Stimulated activated CD8-positive, alpha-beta memory T cell treated with anti-CD3 and anti-CD28 coated beads, Interleukin-4, amount 100 ng/mL, for 48 hours (primary cell): ENCODE results near the gene TARBP1.
"Not testable (repeated sequence)": the region's sequence is repeated elsewhere in the genome, so short reads cannot be mapped to it uniquely, and the experiment has no call there.

ENCODE experiments used
- DNase-seq: peaks from one replicate; pipeline ENCODE4 v3.0.0-alpha.2; 2020

The TARBP1 gene

DNA sequence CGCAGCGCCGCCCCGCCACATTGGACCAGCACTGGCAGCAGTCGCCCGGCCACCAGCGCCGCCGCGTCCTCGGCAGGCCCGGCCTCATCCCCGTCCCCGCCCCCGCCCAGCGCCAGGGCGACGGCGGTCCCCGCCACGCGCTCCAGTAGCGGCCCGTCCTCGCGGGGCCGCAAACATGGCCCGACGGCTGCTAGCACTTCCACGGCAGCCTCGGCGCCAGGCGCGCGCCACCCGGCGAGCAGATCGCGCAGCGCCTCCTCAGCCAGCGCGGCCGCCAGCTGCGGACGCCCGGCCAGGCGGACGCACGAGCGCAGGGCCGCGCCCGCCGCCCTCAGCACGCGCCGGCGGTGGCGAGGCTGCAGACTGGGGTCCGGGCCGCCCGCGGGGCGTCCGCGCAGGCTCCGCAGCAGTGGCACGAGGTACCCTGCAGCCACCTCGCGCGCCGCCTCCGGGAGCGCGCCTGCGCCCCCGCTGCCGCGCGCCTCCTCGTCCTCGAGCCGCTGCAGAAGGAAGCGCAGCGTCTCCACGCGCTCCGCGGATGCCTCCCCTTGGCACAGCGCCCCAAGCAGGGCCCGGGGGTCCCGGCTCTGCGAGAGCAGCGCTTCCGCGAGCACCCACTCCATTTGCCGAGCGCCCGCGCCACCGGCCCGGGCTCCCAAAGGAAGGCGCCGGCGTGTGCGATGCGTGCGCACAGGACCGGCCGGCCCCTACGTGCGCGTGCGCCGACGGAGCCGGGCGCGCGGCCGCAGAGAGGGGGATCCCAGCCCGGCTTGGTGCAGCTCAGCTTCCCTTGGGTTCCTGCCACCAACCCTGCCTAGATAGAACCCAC lies at the start of gene TARBP1:
TSS of gene TARBP1 (minus strand) at position 699 of the 829 bp plus-strand sequence. CDS start at position 623, 76 bp downstream.
- DNase-seq, result peak; percentile 80

GRCh38 chr1:234528074-234528865 lies 49.3 kb upstream of the TARBP1 start:
- DNase-seq, result no peak

GRCh38 chr1:234527346-234527745 lies 48.4 kb upstream of the TARBP1 start:
- DNase-seq, result no peak

DNA sequence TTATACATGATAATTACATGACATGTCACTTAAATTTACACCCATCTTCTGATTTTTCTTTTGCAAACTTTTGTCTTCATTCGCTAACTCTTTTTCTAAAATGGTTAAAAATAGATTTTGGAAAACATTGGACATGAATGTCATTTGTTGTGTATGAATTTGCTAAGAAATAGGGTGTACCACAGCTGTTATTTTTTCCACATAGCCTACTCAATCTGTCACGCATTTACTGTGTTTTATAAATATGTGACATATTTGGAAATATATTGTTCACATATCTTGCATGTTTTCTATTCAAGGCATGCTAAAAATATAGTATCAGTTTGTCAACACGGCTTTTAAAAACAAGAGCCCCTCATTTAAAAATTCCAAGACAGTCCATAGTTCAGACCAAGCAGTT lies 47.9 kb upstream of the TARBP1 start:
- DNase-seq, result no peak

DNA sequence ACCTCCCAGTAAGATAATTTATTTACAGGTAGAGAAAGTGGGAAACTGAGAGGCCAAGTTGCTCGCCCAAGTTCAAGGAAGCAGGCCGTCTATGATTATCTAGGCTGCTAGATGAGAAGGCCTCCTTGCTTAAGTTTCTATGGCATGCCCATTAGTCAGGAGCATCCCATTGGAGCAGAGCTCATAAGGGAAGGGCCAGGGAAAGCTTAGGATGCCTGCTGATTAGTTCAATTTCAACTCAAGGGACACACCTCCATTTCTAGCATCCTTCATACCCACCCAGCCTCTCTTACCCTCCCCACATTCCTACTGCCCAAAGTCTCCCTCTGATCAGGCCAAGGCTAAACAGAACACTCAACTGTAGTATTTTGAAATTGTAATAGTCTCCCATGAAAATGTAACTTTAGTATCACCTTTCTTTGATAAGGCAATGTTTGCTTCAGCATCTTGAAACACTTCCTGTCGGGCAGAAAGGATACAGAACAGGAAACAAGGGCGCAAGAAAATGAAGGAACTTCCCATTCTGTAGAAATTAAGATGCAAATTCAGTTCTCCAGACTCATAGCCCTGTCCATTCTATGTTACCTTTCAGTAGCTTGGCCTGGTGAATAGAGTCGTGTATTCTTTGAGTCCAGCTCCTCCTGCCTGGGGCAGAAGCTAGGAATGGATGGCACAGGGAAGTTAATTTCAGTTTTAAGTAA lies 46.3 kb upstream of the TARBP1 start:
- DNase-seq, result no peak

GRCh38 chr1:234521836-234522235 lies 42.9 kb upstream of the TARBP1 start:
- no peak for DNase-seq

- DNase-seq, result no peak
These were observed 42.2 kb upstream of the TARBP1 start for GRCh38 chr1:234520908-234521817.

- no peak for DNase-seq
These were observed 40.5 kb upstream of the TARBP1 start for GRCh38 chr1:234519506-234519905.

- DNase-seq, result no peak
These were observed 39.9 kb upstream of the TARBP1 start for GRCh38 chr1:234518876-234519275.

GRCh38 chr1:234518086-234518485 lies 39.1 kb upstream of the TARBP1 start:
- not testable (repeated sequence) for DNase-seq

GRCh38 chr1:234517110-234517802 lies 38.3 kb upstream of the TARBP1 start:
- no peak for DNase-seq

DNA sequence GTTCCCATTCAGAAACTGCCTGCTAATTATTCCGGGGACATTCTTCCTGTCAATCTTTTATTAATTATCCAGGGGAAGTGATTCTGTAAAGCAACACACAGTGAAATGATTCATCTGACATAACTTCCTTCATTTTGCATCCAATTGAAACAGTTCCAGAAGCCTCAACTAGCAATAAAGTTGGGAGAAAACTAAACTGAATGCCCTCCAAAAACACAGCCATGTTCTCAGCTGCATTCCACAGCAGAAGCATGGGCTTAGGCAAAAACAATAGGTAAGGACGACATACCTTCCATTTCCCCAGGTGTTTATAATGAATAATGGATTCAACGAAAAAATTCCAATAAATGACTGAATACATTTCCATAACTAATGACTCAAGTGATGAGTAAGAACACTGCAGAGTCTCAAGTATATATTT lies 36.9 kb upstream of the TARBP1 start:
- no peak for DNase-seq

- no peak for DNase-seq
These were observed 36.4 kb upstream of the TARBP1 start for GRCh38 chr1:234515411-234515810.

GRCh38 chr1:234512451-234512861 lies 33.5 kb upstream of the TARBP1 start:
- DNase-seq, result no peak

- no peak for DNase-seq
These were observed 30.7 kb upstream of the TARBP1 start for GRCh38 chr1:234509457-234510328.

DNA sequence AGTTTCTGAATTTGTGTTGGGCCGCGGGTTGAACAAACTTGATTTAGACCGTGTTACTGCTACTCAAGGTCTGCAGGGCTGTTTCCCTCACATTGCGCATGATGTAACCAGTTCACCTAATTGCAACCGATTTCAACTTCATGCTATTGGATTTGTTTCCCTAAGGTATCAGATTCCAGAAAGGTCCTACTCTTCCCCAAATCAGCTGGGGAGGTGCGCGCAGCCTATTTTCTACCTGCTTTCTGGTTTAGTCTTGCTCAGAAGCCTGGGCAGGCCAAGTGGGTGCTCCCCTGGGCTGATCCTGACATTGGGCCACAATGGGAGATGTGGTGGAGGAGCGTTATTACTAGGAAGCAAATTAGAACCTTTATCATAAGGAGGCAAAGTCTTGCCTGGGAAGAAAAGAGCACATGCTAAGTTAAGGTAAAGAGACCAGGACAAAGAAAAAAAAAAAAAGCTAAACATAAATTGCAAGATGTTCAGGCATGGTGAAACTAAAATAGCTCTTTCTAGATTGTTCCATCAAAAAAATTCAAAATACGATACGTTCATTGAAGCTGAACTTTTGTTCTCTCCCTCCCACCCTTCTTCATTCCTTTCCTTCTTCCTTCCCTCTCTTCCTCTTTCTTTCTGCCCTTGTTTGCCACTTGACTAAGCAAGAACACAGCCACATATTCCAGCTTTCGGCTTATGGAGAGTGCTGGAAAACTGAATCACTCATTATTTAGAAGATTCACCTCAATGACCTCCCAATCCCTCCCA lies 28.8 kb upstream of the TARBP1 start:
- DNase-seq, result no peak

DNA sequence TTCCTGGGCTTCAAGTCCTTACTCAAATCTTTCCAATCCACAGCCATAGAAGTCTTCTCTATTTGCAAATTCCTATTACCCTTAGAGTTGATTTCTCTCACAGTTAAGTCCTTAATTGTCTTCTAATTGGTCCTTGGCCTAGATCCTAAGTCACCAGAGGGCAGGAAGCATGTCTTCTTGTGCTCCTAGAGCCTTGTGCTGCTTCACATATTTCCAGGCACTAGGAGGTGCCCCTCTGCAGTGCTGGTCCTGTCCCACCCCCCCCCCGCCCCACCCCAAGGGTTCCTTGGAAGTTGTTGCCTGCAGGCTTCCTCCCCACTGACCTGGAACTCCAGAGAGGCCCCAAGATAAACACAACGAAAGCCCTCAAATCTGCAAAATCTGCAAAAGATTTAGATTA lies 28.1 kb upstream of the TARBP1 start:
- DNase-seq, result no peak

DNA sequence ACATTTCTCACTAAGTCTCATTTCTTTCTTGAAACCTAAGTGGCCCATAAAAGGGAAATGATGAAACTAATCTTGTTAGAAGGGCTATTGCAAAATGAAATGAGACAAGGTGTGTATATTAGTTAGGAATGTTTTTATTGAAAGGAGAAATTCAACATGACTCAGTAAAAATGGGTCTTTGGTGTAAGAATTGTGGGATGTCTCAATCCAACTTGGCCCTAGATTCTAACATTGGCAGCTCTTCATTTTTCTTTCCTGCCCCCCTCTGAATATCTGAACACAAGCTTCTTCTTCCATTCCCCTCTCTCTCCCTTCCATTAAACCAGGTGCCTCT lies 26.8 kb upstream of the TARBP1 start:
- no peak for DNase-seq

- DNase-seq, result no peak
These were observed 26.2 kb upstream of the TARBP1 start for GRCh38 chr1:234504969-234505768.
